CD14-positive monocyte (primary cell): Measurements from ENCODE around the gene STAC3. TPM values are rescaled to one million over a fixed set of nuclear protein-coding genes. Genes with fewer than 3 reads are reported as not detected.

Experiments
- DNase-seq, 3 donors: peaks; one replicate each; pipeline ENCODE4 v3.0.0-alpha.2; 2011 to 2022
- H2AFZ ChIP-seq: 2 replicates; pipeline ENCODE4 v1.6.0; 2012; ENCODE audit warnings: mild to moderate bottlenecking, low read depth, low read length, inconsistent platforms; ENCODE audit not compliant: insufficient read depth, poor library complexity, severe bottlenecking
- H3K27ac ChIP-seq, 2 donors: 1 replicate in 1 of 2; 2 replicates in 1 of 2; pipeline ENCODE4 v1.5.1; 2012 to 2013; ENCODE audit warnings: low read length in 2 of 2, control low read depth in 1 of 2, inconsistent platforms in 1 of 2, low read depth in 1 of 2, mild to moderate bottlenecking in 1 of 2
- H3K27me3 ChIP-seq, 2 donors: one replicate each; pipeline versions ENCODE4 v1.6.0 to v1.6.1; 2011 to 2013; ENCODE audit warnings: low read length in 2 of 2; ENCODE audit not compliant: control insufficient read depth in 2 of 2, insufficient read depth in 2 of 2
- H3K36me3 ChIP-seq, 2 donors: replicated peaks in 1 of 2; 1 replicate in 1 of 2; 2 replicates in 1 of 2; pipeline versions ENCODE4 v1.5.1 to v1.6.1; 2012 to 2013; ENCODE audit warnings: low read length in 2 of 2, control low read depth in 1 of 2, inconsistent platforms in 1 of 2, mild to moderate bottlenecking in 1 of 2; ENCODE audit not compliant: insufficient read depth in 2 of 2, control insufficient read depth in 1 of 2
- H3K4me1 ChIP-seq, 2 donors: 1 replicate in 1 of 2; 2 replicates in 1 of 2; pipeline versions ENCODE4 v1.5.1 to v1.6.1; 2012 to 2013; ENCODE audit warnings: low read length in 2 of 2, control low read depth in 1 of 2, inconsistent platforms in 1 of 2, mild to moderate bottlenecking in 1 of 2, moderate library complexity in 1 of 2; ENCODE audit not compliant: insufficient read depth in 2 of 2, control insufficient read depth in 1 of 2
- H3K4me2 ChIP-seq: replicated peaks from 2 replicates; pipeline ENCODE3; 2012; ENCODE audit warnings: low read length, moderate library complexity, mild to moderate bottlenecking; ENCODE audit not compliant: poor library complexity, severe bottlenecking; ENCODE audit errors: extremely low read depth
- H3K4me3 ChIP-seq, 3 experiments: fragments of 200-600 bp in 1 of 3; sonication (generic) in 1 of 3; replicated peaks in 1 of 3; 1 replicate in 2 of 3; 2 replicates in 1 of 3; pipeline ENCODE4 v1.5.1; 2011 to 2013; ENCODE audit warnings: low read length in 3 of 3, mild to moderate bottlenecking in 3 of 3, control low read depth in 2 of 3, low read depth in 2 of 3, inconsistent platforms in 1 of 3, moderate library complexity in 1 of 3
- H3K79me2 ChIP-seq: 2 replicates; pipeline ENCODE4 v1.6.0; 2012; ENCODE audit warnings: mild to moderate bottlenecking, control low read depth, inconsistent platforms, low read length, moderate library complexity; ENCODE audit not compliant: insufficient read depth
- H3K9ac ChIP-seq: 2 replicates; pipeline ENCODE4 v1.6.0; 2017; ENCODE audit warnings: low read length, mild to moderate bottlenecking; ENCODE audit not compliant: insufficient read depth, poor library complexity, severe bottlenecking
- H3K9me3 ChIP-seq, 2 donors: replicated peaks in 1 of 2; 1 replicate in 1 of 2; 2 replicates in 1 of 2; pipeline versions ENCODE4 v1.5.1 to v1.6.1; 2012 to 2013; ENCODE audit warnings: low read length in 2 of 2, control low read depth in 1 of 2; ENCODE audit not compliant: control insufficient read depth in 1 of 2, insufficient read depth in 1 of 2
- H4K20me1 ChIP-seq: 2 replicates; pipeline ENCODE4 v1.6.0; 2012; ENCODE audit warnings: mild to moderate bottlenecking, low read length, control low read depth, moderate library complexity; ENCODE audit not compliant: insufficient read depth
- H3K27ac Mint-ChIP-seq, 7 donors: one replicate each; pipeline ENCODE4 v1.8.0; 2020; ENCODE audit warnings: mild to moderate bottlenecking in 7 of 7, mixed read lengths in 7 of 7, moderate library complexity in 6 of 7, inconsistent platforms in 2 of 7
- H3K27me3 Mint-ChIP-seq, 3 donors: one replicate each; pipeline ENCODE4 v1.8.0; 2021 to 2022; ENCODE audit warnings: low read depth in 3 of 3, mild to moderate bottlenecking in 3 of 3, mixed read lengths in 3 of 3, moderate library complexity in 3 of 3, inconsistent platforms in 1 of 3
- H3K36me3 Mint-ChIP-seq, 2 donors: one replicate each; pipeline ENCODE4 v1.8.0; 2020; ENCODE audit warnings: mixed read lengths in 2 of 2, inconsistent platforms in 1 of 2, mild to moderate bottlenecking in 1 of 2
- H3K4me1 Mint-ChIP-seq: one replicate; pipeline ENCODE4 v1.8.0; 2020; ENCODE audit warnings: mild to moderate bottlenecking, mixed read lengths
- H3K4me3 Mint-ChIP-seq, 2 donors: one replicate each; pipeline ENCODE4 v1.8.0; 2020; ENCODE audit warnings: mild to moderate bottlenecking in 2 of 2, mixed read lengths in 2 of 2, moderate library complexity in 1 of 2
- H3K9me3 Mint-ChIP-seq, 7 donors: one replicate each; pipeline ENCODE4 v1.8.0; 2020 to 2022; ENCODE audit warnings: mixed read lengths in 7 of 7, mild to moderate bottlenecking in 6 of 7, moderate library complexity in 6 of 7, inconsistent platforms in 2 of 7
- WGBS: methylation state at CpG from one replicate; pipeline ENCODE4 v1.1.5; 2013; ENCODE audit warnings: missing lambda C conversion rate; ENCODE audit not compliant: insufficient coverage; 5-methylcytosine and 5-hydroxymethylcytosine counted together
- intact Hi-C, 2 donors: fragments of 100-400 bp; cut with micrococcal nuclease; formaldehyde crosslinking; loops; one replicate each; pipeline versions ENCODE4 v1.15.0 to v1.15.1; 2023
- polyA plus RNA-seq, 3 donors: library from polyadenylated mRNA; depleted of rRNA in 1 of 3; unstranded in 2 of 3; stranded (reverse) in 1 of 3; fragments of 300-500 nt in 2 of 3; fragments of >200 nt in 1 of 3; fragmentation: Illumina TruSeq in 2 of 3; gene quantifications; 1 replicate in 2 of 3; 2 replicates in 1 of 3; pipeline ENCODE4 v1.2.3, GENCODE V29; 2012 to 2021
- TF ChIP-seq, protein P1 (sequence below): fragments of 200-600 bp; IDR thresholded peaks from one replicate; pipeline ENCODE4 v1.8.0; 2022; ENCODE audit warnings: antibody characterized with exemption, mild to moderate bottlenecking

The STAC3 gene
- polyA plus RNA-seq, 3 donors: 7.0 to 32.1 (median 9.1) TPM

DNA sequence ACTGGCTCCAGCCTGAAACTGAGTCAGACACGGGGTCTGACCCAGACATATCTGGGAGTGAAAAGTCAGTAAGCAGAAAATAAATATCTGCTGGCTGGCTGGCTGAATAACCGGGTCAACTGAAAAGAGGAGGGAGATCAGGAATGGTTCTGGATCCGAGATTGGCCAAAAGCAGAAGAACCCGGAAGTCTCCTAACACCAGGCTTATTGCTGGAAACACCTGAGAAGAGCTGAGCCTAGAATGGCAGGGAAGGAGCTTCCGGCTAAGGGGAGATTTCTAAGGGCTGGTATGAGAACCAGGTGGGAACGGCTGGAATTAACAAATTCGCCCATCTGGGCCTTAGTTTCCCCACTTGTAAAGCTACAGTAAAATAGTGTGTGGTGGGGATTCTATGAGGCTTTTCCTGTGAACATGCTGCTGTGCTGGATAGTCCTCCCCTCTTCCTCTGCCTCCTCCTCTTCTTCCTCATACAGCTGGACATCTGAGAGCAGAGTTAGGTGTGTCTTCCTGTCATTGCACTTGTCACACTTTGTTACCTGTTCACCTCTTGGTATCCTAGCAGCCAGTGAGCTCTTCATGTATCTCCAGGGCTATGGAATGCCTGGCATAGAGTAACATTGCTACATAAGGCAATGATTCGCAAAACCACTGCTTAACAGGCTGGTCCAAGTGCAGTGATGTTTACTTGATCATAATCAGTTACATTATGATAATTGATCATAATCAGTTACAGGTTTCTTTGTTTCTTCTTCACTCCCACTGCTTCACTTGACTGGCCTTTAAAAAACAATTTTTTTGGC, 23.5 kb downstream of the STAC3 start:
- peaks cover 0 to 23% of the 10 kb centered on the region in 2 donors for H3K9me3 ChIP-seq
- no peak for DNase-seq
- H3K9me3 Mint-ChIP-seq: peaks cover 0 to 29% (median 13%) of the 10 kb centered on the region in 7 donors
- H3K36me3 Mint-ChIP-seq: peaks cover 22 to 38% of the 10 kb centered on the region in 2 donors
- peak overlapping the region in 1 of 3 experiments; percentile 14 for H3K4me3 ChIP-seq
- peaks cover 13 to 16% of the 10 kb centered on the region in 2 donors for H3K36me3 ChIP-seq
- H2AFZ ChIP-seq: no peak overlapping the region
- peak overlapping the region; percentile 30 for H3K4me2 ChIP-seq
- H3K27me3 ChIP-seq: peaks cover 48 to 55% of the 10 kb centered on the region in 2 donors
- H3K9ac ChIP-seq: no peak overlapping the region
- intact Hi-C loops: no loop called here
- peaks cover 41 to 53% of the 10 kb centered on the region in 2 donors for H3K4me1 ChIP-seq
- peaks cover 13% of the 10 kb centered on the region for H4K20me1 ChIP-seq
- H3K4me1 Mint-ChIP-seq: peaks cover 56% of the 10 kb centered on the region
- WGBS: 17% methylated on average over 5 of the region's 8 CpGs
- H3K27ac Mint-ChIP-seq: no peak overlapping the region
- H3K27me3 Mint-ChIP-seq: peaks cover 52 to 65% (median 64%) of the 10 kb centered on the region in 3 donors
- peaks cover 22% of the 10 kb centered on the region for H3K79me2 ChIP-seq
- no peak overlapping the region for H3K27ac ChIP-seq
- peak overlapping the region in 1 of 2 donors; percentile 88 for H3K4me3 Mint-ChIP-seq
- TF ChIP-seq, protein P1, sequence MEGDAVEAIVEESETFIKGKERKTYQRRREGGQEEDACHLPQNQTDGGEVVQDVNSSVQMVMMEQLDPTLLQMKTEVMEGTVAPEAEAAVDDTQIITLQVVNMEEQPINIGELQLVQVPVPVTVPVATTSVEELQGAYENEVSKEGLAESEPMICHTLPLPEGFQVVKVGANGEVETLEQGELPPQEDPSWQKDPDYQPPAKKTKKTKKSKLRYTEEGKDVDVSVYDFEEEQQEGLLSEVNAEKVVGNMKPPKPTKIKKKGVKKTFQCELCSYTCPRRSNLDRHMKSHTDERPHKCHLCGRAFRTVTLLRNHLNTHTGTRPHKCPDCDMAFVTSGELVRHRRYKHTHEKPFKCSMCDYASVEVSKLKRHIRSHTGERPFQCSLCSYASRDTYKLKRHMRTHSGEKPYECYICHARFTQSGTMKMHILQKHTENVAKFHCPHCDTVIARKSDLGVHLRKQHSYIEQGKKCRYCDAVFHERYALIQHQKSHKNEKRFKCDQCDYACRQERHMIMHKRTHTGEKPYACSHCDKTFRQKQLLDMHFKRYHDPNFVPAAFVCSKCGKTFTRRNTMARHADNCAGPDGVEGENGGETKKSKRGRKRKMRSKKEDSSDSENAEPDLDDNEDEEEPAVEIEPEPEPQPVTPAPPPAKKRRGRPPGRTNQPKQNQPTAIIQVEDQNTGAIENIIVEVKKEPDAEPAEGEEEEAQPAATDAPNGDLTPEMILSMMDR: no peak

GRCh38 chr12:57226588-57227314, 24.2 kb downstream of the STAC3 start:
- H3K27me3 ChIP-seq: peaks cover 55 to 62% of the 10 kb centered on the region in 2 donors
- H3K9me3 ChIP-seq: peaks cover 0 to 30% of the 10 kb centered on the region in 2 donors
- peaks cover 14 to 30% of the 10 kb centered on the region in 2 donors for H3K36me3 Mint-ChIP-seq
- 4% methylated on average over 21 of the region's 35 CpGs for WGBS
- H3K27ac ChIP-seq: no peak overlapping the region
- no peak overlapping the region for H3K9ac ChIP-seq
- peaks cover 5 to 8% of the 10 kb centered on the region in 2 donors for H3K36me3 ChIP-seq
- H4K20me1 ChIP-seq: peaks cover 13% of the 10 kb centered on the region
- H3K4me2 ChIP-seq: peak overlapping the region; percentile 30
- H3K79me2 ChIP-seq: peaks cover 22% of the 10 kb centered on the region
- peaks cover 60% of the 10 kb centered on the region for H3K4me1 Mint-ChIP-seq
- H2AFZ ChIP-seq: no peak overlapping the region
- intact Hi-C loops: no loop called here
- H3K27me3 Mint-ChIP-seq: peaks cover 59 to 72% (median 71%) of the 10 kb centered on the region in 3 donors
- peaks cover 0 to 30% (median 13%) of the 10 kb centered on the region in 7 donors for H3K9me3 Mint-ChIP-seq
- peak overlapping the region; percentile 24 to 89 for H3K4me3 Mint-ChIP-seq
- TF ChIP-seq, protein P1: no peak
- H3K4me1 ChIP-seq: peaks cover 41 to 53% of the 10 kb centered on the region in 2 donors
- no peak for DNase-seq
- H3K27ac Mint-ChIP-seq: peak overlapping the region in 2 of 7 donors; percentile 30 to 38
- peak overlapping the region in 1 of 3 experiments; percentile 14 for H3K4me3 ChIP-seq
